T follicular helper cell (primary cell): ENCODE data around the gene NUAK1.

Source experiments
- DNase-seq: peaks from one replicate; pipeline ENCODE4 v3.0.0-alpha.2; 2020; ENCODE audit warnings: low read depth

The NUAK1 gene

GRCh38 chr12:106130474-106131113 lies 8.2 kb downstream of the NUAK1 start:
- no peak for DNase-seq

GRCh38 chr12:106128585-106129328 lies 10.0 kb downstream of the NUAK1 start:
- no peak for DNase-seq

- no peak for DNase-seq
These were observed 11.2 kb downstream of the NUAK1 start for GRCh38 chr12:106127338-106128126.

- DNase-seq: no peak
These were observed 12.1 kb downstream of the NUAK1 start for GRCh38 chr12:106126441-106127337.

GRCh38 chr12:106125351-106126095 lies 13.2 kb downstream of the NUAK1 start:
- no peak for DNase-seq

- DNase-seq: no peak
These were observed 15.1 kb downstream of the NUAK1 start for GRCh38 chr12:106123551-106124081.

- DNase-seq: no peak
These were observed 15.6 kb downstream of the NUAK1 start for GRCh38 chr12:106123110-106123509.

GRCh38 chr12:106122004-106122403 lies 16.8 kb downstream of the NUAK1 start:
- no peak for DNase-seq

GRCh38 chr12:106120519-106121105 lies 18.1 kb downstream of the NUAK1 start:
- DNase-seq: no peak

GRCh38 chr12:106119301-106119700 lies 19.5 kb downstream of the NUAK1 start:
- no peak for DNase-seq

- no peak for DNase-seq
These were observed 20.2 kb downstream of the NUAK1 start for GRCh38 chr12:106118381-106119130.

GRCh38 chr12:106115440-106115839 lies 23.3 kb downstream of the NUAK1 start:
- no peak for DNase-seq

- no peak for DNase-seq
These were observed 24.2 kb downstream of the NUAK1 start for GRCh38 chr12:106114447-106115068.

- no peak for DNase-seq
These were observed 24.8 kb downstream of the NUAK1 start for GRCh38 chr12:106113824-106114446.

- no peak for DNase-seq
These were observed 25.3 kb downstream of the NUAK1 start for GRCh38 chr12:106113446-106113823.

GRCh38 chr12:106113042-106113441 lies 25.7 kb downstream of the NUAK1 start:
- DNase-seq: no peak

- DNase-seq: no peak
These were observed 26.5 kb downstream of the NUAK1 start for GRCh38 chr12:106112145-106112821.

GRCh38 chr12:106110626-106111300 lies 28.0 kb downstream of the NUAK1 start:
- no peak for DNase-seq
